Nephron (organoid): Measurements from ENCODE around the gene TTLL7.

Source experiments
- H3K27ac Mint-ChIP-seq, 3 experiments: 2 replicates each; pipeline ENCODE4 v1.8.0; 2020; ENCODE audit warnings: mixed read lengths in 3 of 3, mild to moderate bottlenecking in 2 of 3, moderate library complexity in 1 of 3
- H3K27me3 Mint-ChIP-seq: 2 replicates; pipeline ENCODE4 v1.8.0; 2021; ENCODE audit warnings: low read depth, mild to moderate bottlenecking, moderate library complexity, mixed read lengths
- H3K36me3 Mint-ChIP-seq: 2 replicates; pipeline ENCODE4 v1.8.0; 2020; ENCODE audit warnings: low read depth, mixed read lengths
- H3K4me1 Mint-ChIP-seq: 2 replicates; pipeline ENCODE4 v1.8.0; 2020; ENCODE audit warnings: mixed read lengths
- H3K4me3 Mint-ChIP-seq, 3 experiments: 2 replicates each; pipeline ENCODE4 v1.8.0; 2020; ENCODE audit warnings: mild to moderate bottlenecking in 3 of 3, mixed read lengths in 3 of 3, moderate library complexity in 2 of 3
- H3K9me3 Mint-ChIP-seq: 2 replicates; pipeline ENCODE4 v1.8.0; 2020; ENCODE audit warnings: mixed read lengths
- TF ChIP-seq, protein P1 (sequence below), 3 experiments: fragments of 200-600 bp; sonication (generic); IDR thresholded peaks; one replicate each; pipeline ENCODE4 v1.5.0; 2021; ENCODE audit warnings: antibody characterized with exemption in 3 of 3; ENCODE audit not compliant: unreplicated experiment in 3 of 3

TTLL7 gene

GRCh38 chr1:83857716-83858115 is 141.2 kb downstream of the TTLL7 start:
- Mint-ChIP-seq H3K9me3 (no peaks in the 10 kb centered on the region), H3K27ac (no peak overlapping the region), H3K4me1 (peaks cover 7% of the 10 kb centered on the region), H3K27me3 (peaks cover 8% of the 10 kb centered on the region), H3K36me3 (no peaks in the 10 kb centered on the region), H3K4me3 (no peak overlapping the region)
- TF ChIP-seq, protein P1, sequence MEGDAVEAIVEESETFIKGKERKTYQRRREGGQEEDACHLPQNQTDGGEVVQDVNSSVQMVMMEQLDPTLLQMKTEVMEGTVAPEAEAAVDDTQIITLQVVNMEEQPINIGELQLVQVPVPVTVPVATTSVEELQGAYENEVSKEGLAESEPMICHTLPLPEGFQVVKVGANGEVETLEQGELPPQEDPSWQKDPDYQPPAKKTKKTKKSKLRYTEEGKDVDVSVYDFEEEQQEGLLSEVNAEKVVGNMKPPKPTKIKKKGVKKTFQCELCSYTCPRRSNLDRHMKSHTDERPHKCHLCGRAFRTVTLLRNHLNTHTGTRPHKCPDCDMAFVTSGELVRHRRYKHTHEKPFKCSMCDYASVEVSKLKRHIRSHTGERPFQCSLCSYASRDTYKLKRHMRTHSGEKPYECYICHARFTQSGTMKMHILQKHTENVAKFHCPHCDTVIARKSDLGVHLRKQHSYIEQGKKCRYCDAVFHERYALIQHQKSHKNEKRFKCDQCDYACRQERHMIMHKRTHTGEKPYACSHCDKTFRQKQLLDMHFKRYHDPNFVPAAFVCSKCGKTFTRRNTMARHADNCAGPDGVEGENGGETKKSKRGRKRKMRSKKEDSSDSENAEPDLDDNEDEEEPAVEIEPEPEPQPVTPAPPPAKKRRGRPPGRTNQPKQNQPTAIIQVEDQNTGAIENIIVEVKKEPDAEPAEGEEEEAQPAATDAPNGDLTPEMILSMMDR (IDR thresholded peaks at IDR 0.05; ENCODE audit: unreplicated experiment in 3 of 3): no peak

DNA sequence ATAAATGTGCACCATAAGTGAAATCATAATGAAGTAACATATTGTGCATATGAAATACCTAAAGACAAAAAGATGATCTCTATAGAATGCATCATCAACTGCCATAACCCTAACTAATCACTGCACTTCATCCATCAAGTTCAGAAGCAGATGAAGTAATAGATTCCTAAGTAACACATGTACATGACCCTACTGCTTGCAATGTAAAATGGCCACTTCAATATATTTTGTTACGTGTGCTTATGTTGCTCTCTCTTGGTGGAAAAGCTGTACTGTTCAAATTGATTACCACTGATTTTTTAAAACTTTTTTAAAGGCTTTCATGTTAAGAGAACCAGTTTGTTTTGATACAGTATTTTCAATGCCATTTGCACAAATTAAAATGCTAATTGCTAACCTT is 141.8 kb downstream of the TTLL7 start:
- Mint-ChIP-seq H3K36me3 (no peaks in the 10 kb centered on the region), H3K27me3 (peaks cover 8% of the 10 kb centered on the region), H3K9me3 (no peaks in the 10 kb centered on the region), H3K4me1 (peaks cover 7% of the 10 kb centered on the region), H3K27ac (peak overlapping the region in 1 of 3 experiments; percentile 82), H3K4me3 (no peak overlapping the region)
- TF ChIP-seq, protein P1 (IDR thresholded peaks at IDR 0.05; ENCODE audit: unreplicated experiment in 3 of 3): peak; percentile 44 to 78 (median 58)

DNA sequence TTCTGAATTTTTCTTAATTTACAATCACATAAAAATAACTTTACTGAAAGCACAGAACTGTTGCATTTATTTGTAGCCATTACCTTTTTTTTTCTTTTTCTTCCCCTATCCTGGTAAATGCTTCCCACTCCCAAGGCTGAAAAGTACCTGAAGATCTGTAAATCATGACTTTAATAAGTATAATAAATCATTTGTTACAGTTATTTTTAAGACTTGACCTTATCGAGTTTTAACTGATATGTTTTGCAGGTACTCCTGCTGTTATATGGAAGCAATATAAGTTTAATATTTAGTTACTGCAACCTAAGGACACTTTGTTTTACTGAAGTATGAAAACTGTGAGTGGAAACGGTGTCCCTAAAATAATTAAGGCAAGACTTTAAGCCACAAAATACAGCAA is 142.6 kb downstream of the TTLL7 start:
- TF ChIP-seq, protein P1 (IDR thresholded peaks at IDR 0.05; ENCODE audit: unreplicated experiment in 3 of 3): no peak
- H3K36me3 Mint-ChIP-seq: no peaks in the 10 kb centered on the region
- peaks cover 7% of the 10 kb centered on the region for H3K4me1 Mint-ChIP-seq
- peaks cover 8% of the 10 kb centered on the region for H3K27me3 Mint-ChIP-seq
- no peak overlapping the region for H3K27ac Mint-ChIP-seq
- no peaks in the 10 kb centered on the region for H3K9me3 Mint-ChIP-seq
- no peak overlapping the region for H3K4me3 Mint-ChIP-seq

DNA sequence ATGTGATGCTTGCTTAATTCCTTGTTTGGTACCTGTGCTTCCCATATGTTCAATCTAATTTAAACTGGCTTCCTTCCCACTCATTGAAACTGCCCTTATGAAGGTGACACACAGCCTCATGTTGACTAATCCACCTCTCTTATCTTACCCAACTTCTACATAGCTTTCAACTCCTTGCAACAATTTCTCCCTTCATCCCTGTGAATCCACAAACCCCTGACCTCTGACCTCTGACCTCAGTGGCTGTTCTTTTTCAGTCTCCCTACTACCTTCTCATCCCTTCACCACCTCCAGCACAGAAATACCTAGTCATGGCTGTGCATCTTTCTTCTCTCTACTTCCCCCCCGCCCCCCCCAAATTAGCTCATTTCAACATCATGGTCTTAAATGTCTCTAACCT is 144.5 kb downstream of the TTLL7 start:
- H3K9me3 Mint-ChIP-seq: no peaks in the 10 kb centered on the region
- peak overlapping the region in 1 of 3 experiments; percentile 56 for H3K27ac Mint-ChIP-seq
- TF ChIP-seq, protein P1 (IDR thresholded peaks at IDR 0.05; ENCODE audit: unreplicated experiment in 3 of 3): no peak
- peaks cover 11% of the 10 kb centered on the region for H3K27me3 Mint-ChIP-seq
- no peaks in the 10 kb centered on the region for H3K36me3 Mint-ChIP-seq
- H3K4me3 Mint-ChIP-seq: no peak overlapping the region
- peaks cover 11% of the 10 kb centered on the region for H3K4me1 Mint-ChIP-seq

DNA sequence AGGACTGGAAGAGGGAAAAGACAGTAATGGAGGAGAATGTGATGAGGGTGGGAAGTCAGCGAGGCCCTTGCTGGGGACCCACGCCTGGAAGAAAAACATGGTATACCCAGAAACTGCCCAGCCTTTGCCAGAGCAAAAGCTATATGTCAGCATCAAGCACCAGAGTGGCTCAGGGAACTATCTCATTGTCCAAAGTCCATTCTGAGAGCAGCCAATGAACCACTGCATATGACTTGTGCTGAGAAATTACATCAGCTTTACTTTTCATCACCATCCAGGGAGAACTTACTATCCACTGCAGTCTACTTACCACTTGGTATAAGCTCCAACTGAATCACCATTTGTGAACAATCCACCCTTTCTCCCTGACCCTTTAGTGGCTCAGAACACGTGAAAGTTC is 148.1 kb downstream of the TTLL7 start:
- Mint-ChIP-seq H3K27ac (no peak overlapping the region), H3K27me3 (peaks cover 11% of the 10 kb centered on the region), H3K4me3 (no peak overlapping the region), H3K4me1 (peaks cover 10% of the 10 kb centered on the region), H3K9me3 (no peaks in the 10 kb centered on the region), H3K36me3 (no peaks in the 10 kb centered on the region)
- TF ChIP-seq, protein P1 (IDR thresholded peaks at IDR 0.05; ENCODE audit: unreplicated experiment in 3 of 3): no peak

GRCh38 chr1:83849191-83850061 is 149.5 kb downstream of the TTLL7 start:
- no peaks in the 10 kb centered on the region for H3K36me3 Mint-ChIP-seq
- TF ChIP-seq, protein P1 (IDR thresholded peaks at IDR 0.05; ENCODE audit: unreplicated experiment in 3 of 3): no peak
- peaks cover 6% of the 10 kb centered on the region for H3K27me3 Mint-ChIP-seq
- peaks cover 12% of the 10 kb centered on the region for H3K4me1 Mint-ChIP-seq
- no peaks in the 10 kb centered on the region for H3K9me3 Mint-ChIP-seq
- no peak overlapping the region for H3K4me3 Mint-ChIP-seq
- H3K27ac Mint-ChIP-seq: no peak overlapping the region
